ENCODE measurements around the gene UHRF2. TPM values are rescaled to one million over a fixed set of nuclear protein-coding genes. Genes with fewer than 3 reads are reported as not detected.
"Not testable (repeated sequence)": the region's sequence is repeated elsewhere in the genome, so short reads cannot be mapped to it uniquely, and the experiment has no call there.

The UHRF2 gene
- total and polyA plus RNA-seq, 9 of the 15 experiments (the other 6 are each of a cell fraction or from before 2014, with no cell fraction given): 5.6 to 39.0 (median 20.1) TPM

DNA sequence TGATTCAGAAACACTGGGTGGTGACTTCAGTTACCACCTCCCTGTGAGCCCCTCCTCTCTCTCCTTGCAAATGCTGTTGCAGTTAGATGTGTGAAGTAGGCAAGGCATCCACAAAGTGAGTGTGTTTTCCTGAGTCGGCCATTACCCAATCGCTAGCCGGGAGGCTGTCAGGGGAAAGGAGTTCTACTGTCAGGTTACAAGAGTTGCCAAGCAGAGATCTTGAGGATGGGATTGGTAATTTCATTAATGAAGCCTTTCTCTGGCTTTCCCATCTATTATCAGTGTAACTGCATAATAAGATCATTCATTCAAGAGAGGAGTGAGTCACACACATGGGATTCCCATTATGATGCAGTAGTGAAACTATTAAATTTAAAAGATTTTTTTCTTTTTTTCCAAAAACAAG, 125.7 kb downstream of the UHRF2 start:
- Histone ChIP-seq H3K36me3 (ENCODE audit: control insufficient read depth, insufficient read depth, low read length) (no peaks in the 10 kb centered on the region), H3K4me2 (ENCODE audit: insufficient read depth, low read length) (no peak overlapping the region), H3K27ac (ENCODE audit: extremely low read depth, low read depth, low read length) (no peak overlapping the region), H3K4me1 (replicated peaks in 1 of 2; ENCODE audit: control insufficient read depth in 2 of 2, insufficient read depth in 2 of 2, low read length in 2 of 2) (no peaks in the 10 kb centered on the region), H3K9me3 (replicated peaks; ENCODE audit: control insufficient read depth, insufficient read depth, low read depth, low read length) (no peaks in the 10 kb centered on the region), H3K27me3 (ENCODE audit: control insufficient read depth in 2 of 2, insufficient read depth in 2 of 2, low read length in 2 of 2) (peaks cover 8 to 13% of the 10 kb centered on the region in 2 experiments; a peak in 4 of 5 replicates), H4K20me1 (replicated peaks; ENCODE audit: control insufficient read depth, insufficient read depth, low read length) (no peaks in the 10 kb centered on the region), H3K9ac (ENCODE audit: insufficient read depth in 1 of 2, low read depth in 2 of 2, low read length in 2 of 2) (no peak overlapping the region), H3K4me3 (no peak overlapping the region), H3K9me1 (ENCODE audit: control insufficient read depth, insufficient read depth, low read length) (no peaks in the 10 kb centered on the region), H2AFZ (ENCODE audit: low read depth, low read length) (no peak overlapping the region), H3K79me2 (ENCODE audit: control insufficient read depth, insufficient read depth, low read length) (no peaks in the 10 kb centered on the region)
- no peak for TF ChIP-seq ZNF764 (CRISPR knock-in tag; IDR thresholded peaks at IDR 0.05; ENCODE audit: low read depth)
- POLR2A ChIA-PET: interaction anchor here (0.9 kb wide), 1 partner anchor 28 kb away, joined by 3 read pairs; no protein-coding TSS in a partner anchor
- no TSS peak for BruUV-seq (replicated peaks)
- WGBS (ENCODE audit: insufficient coverage, low coverage, missing lambda C conversion rate): 4% methylated on average over 3 of the region's 3 CpGs
- in situ Hi-C loops (cut with MboI) (no loop called here), intact Hi-C loops (cut with micrococcal nuclease) (no loop called here)
- CTCF ChIA-PET (ENCODE audit: low intra/inter-chr PET ratio): no interaction called here
- no peak for ATAC-seq
- DNase-seq (ENCODE audit: extremely low read depth in 1 of 4, low spot score in 3 of 4): no peak
- FAIRE-seq: no peak

DNA sequence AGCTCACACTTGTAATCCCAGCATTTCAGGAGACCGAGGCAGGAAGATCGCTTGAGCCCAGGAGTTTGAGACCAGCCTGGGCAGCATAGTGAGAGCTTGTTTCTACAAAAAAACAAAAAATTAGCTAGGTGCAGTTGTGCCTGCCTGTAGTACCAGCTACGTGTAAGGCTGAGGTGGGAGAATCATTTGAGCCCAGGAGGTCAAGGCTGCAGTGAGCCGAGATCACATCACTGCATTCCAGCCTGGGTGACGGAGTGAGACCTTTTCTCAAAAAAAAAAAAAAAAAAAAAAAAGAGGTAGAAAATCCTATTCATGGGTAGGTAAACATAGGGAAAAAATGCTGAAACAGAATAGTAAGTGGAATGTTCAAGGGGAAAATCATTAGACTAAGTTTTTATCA, 129.6 kb downstream of the UHRF2 start:
- H4K20me1 ChIP-seq (replicated peaks; ENCODE audit: control insufficient read depth, insufficient read depth, low read length); in situ Hi-C loops (cut with MboI); H3K27ac ChIP-seq (ENCODE audit: extremely low read depth, low read depth, low read length); H3K79me2 ChIP-seq (ENCODE audit: control insufficient read depth, insufficient read depth, low read length); intact Hi-C loops (cut with micrococcal nuclease); H2AFZ ChIP-seq (ENCODE audit: low read depth, low read length); CTCF ChIA-PET (ENCODE audit: low intra/inter-chr PET ratio); H3K9me1 ChIP-seq (ENCODE audit: control insufficient read depth, insufficient read depth, low read length); FAIRE-seq; ATAC-seq; H3K4me2 ChIP-seq (ENCODE audit: insufficient read depth, low read length); H3K4me1 ChIP-seq (replicated peaks in 1 of 2; ENCODE audit: control insufficient read depth in 2 of 2, insufficient read depth in 2 of 2, low read length in 2 of 2); H3K36me3 ChIP-seq (ENCODE audit: control insufficient read depth, insufficient read depth, low read length); H3K9ac ChIP-seq (ENCODE audit: insufficient read depth in 1 of 2, low read depth in 2 of 2, low read length in 2 of 2); DNase-seq (ENCODE audit: extremely low read depth in 1 of 4, low spot score in 3 of 4); BruUV-seq (replicated peaks); H3K9me3 ChIP-seq (replicated peaks; ENCODE audit: control insufficient read depth, insufficient read depth, low read depth, low read length); H3K4me3 ChIP-seq: not testable (repeated sequence)
- 18% methylated on average over 5 of the region's 5 CpGs for WGBS (ENCODE audit: insufficient coverage, low coverage, missing lambda C conversion rate)
- peaks cover 8 to 20% of the 10 kb centered on the region in 2 experiments; a peak in 3 of 5 replicates for H3K27me3 ChIP-seq (ENCODE audit: control insufficient read depth in 2 of 2, insufficient read depth in 2 of 2, low read length in 2 of 2)
- POLR2A ChIA-PET: interaction anchor here (0.6 to 1.3 kb wide), 2 partner anchors 12 to 21 kb away, joined by 3 read pairs; no protein-coding TSS in a partner anchor
